Measurements from ENCODE around the gene ARHGEF7. TPM values are rescaled to one million over a fixed set of nuclear protein-coding genes. Genes with fewer than 3 reads are reported as not detected.

ARHGEF7 gene
- total RNA-seq, 1 donor from 2014 or later, result 270 TPM

GRCh38 chr13:111201304-111201940 lies 86.3 kb downstream of the ARHGEF7 start:
- Mint-ChIP-seq H3K9me3 (ENCODE audit: unreplicated experiment) (no peaks in the 10 kb centered on the region), H3K27me3 (ENCODE audit: unreplicated experiment) (peaks cover 14% of the 10 kb centered on the region), H3K4me3 (ENCODE audit: unreplicated experiment) (peak overlapping the region; percentile 48), H3K4me1 (ENCODE audit: unreplicated experiment) (peaks cover 62% of the 10 kb centered on the region), H3K36me3 (ENCODE audit: low read depth, unreplicated experiment) (peaks cover 46% of the 10 kb centered on the region), H3K27ac (ENCODE audit: unreplicated experiment) (peak overlapping the region; percentile 94)
- DNase-seq (ENCODE audit: low spot score), result no peak
- TF ChIP-seq CTCF (IDR thresholded peaks at IDR 0.05; ENCODE audit: unreplicated experiment), result no peak

- no peak for TF ChIP-seq CTCF (IDR thresholded peaks at IDR 0.05; ENCODE audit: unreplicated experiment)
- DNase-seq (ENCODE audit: low spot score), result no peak
- H3K4me3 Mint-ChIP-seq (ENCODE audit: unreplicated experiment), result peak overlapping the region; percentile 97
- peaks cover 14% of the 10 kb centered on the region for H3K27me3 Mint-ChIP-seq (ENCODE audit: unreplicated experiment)
- no peaks in the 10 kb centered on the region for H3K9me3 Mint-ChIP-seq (ENCODE audit: unreplicated experiment)
- H3K27ac Mint-ChIP-seq (ENCODE audit: unreplicated experiment), result peak overlapping the region; percentile 94
- peaks cover 44% of the 10 kb centered on the region for H3K36me3 Mint-ChIP-seq (ENCODE audit: low read depth, unreplicated experiment)
- H3K4me1 Mint-ChIP-seq (ENCODE audit: unreplicated experiment), result peaks cover 64% of the 10 kb centered on the region
Observed at GRCh38 chr13:111202156-111202621, 87.1 kb downstream of the ARHGEF7 start.

GRCh38 chr13:111202745-111203144 lies 87.6 kb downstream of the ARHGEF7 start:
- no peaks in the 10 kb centered on the region for H3K9me3 Mint-ChIP-seq (ENCODE audit: unreplicated experiment)
- no peak for TF ChIP-seq CTCF (IDR thresholded peaks at IDR 0.05; ENCODE audit: unreplicated experiment)
- peaks cover 44% of the 10 kb centered on the region for H3K36me3 Mint-ChIP-seq (ENCODE audit: low read depth, unreplicated experiment)
- peaks cover 18% of the 10 kb centered on the region for H3K27me3 Mint-ChIP-seq (ENCODE audit: unreplicated experiment)
- DNase-seq (ENCODE audit: low spot score), result no peak
- H3K27ac Mint-ChIP-seq (ENCODE audit: unreplicated experiment), result peak overlapping the region; percentile 94
- H3K4me1 Mint-ChIP-seq (ENCODE audit: unreplicated experiment), result peaks cover 70% of the 10 kb centered on the region
- peak overlapping the region; percentile 97 for H3K4me3 Mint-ChIP-seq (ENCODE audit: unreplicated experiment)

GRCh38 chr13:111203736-111204389 lies 88.8 kb downstream of the ARHGEF7 start:
- Mint-ChIP-seq H3K27ac (ENCODE audit: unreplicated experiment) (peak overlapping the region; percentile 94), H3K27me3 (ENCODE audit: unreplicated experiment) (peaks cover 21% of the 10 kb centered on the region), H3K36me3 (ENCODE audit: low read depth, unreplicated experiment) (peaks cover 37% of the 10 kb centered on the region), H3K9me3 (ENCODE audit: unreplicated experiment) (no peaks in the 10 kb centered on the region), H3K4me3 (ENCODE audit: unreplicated experiment) (peak overlapping the region; percentile 97), H3K4me1 (ENCODE audit: unreplicated experiment) (peaks cover 81% of the 10 kb centered on the region)
- no peak for TF ChIP-seq CTCF (IDR thresholded peaks at IDR 0.05; ENCODE audit: unreplicated experiment)
- DNase-seq (ENCODE audit: low spot score), result peak; percentile 37

Data from endothelial cell (in vitro differentiated cells).